ENCODE measurements around the gene FOXA2.

GRCh38 chr20:22563062-22563965, 21.1 kb downstream of the FOXA2 start:
- TF ChIP-seq CTCF (IDR thresholded peaks at IDR 0.05) (no peak), POLR2A (IDR thresholded peaks at IDR 0.05) (no peak)

Data from Peyer's patch (tissue), 4 donors.